ENCODE results near the gene EIF2D.
A peak's percentile ranks its signal among the peaks of the same experiment; 100 is the strongest.
"Not testable (repeated sequence)": the region's sequence is repeated elsewhere in the genome, so short reads cannot be mapped to it uniquely, and the experiment has no call there.

The EIF2D gene

DNA sequence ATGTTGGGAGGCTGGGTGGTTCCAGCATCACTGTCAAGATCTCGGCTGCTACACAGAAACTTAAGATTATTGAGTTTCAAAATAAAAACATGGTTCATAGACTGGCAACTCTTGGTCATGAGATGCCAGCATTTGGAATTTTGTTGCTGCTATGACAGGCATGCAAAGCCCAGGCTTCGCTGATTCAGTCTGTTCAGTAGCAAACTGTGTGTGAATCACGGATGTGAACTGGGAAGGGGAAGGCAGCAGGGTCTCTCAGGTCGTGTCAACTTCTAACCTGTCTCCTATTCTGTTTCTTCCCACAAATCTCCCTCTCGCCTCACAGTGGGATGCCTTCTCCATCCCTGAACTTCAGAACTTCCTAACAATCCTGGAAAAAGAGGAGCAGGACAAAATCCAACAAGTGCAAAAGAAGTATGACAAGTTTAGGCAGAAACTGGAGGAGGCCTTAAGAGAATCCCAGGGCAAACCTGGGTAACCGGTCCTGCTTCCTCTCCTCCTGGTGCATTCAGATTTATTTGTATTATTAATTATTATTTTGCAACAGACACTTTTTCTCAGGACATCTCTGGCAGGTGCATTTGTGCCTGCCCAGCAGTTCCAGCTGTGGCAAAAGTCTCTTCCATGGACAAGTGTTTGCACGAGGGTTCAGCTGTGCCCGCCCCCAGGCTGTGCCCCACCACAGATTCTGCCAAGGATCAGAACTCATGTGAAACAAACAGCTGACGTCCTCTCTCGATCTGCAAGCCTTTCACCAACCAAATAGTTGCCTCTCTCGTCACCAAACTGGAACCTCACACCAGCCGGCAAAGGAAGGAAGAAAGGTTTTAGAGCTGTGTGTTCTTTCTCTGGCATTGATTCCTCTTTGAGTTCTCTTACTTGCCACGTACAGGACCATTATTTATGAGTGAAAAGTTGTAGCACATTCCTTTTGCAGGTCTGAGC lies 25.5 kb downstream of the EIF2D start:
- DNase-seq: no peak

GRCh38 chr1:206584683-206585082 lies 27.6 kb downstream of the EIF2D start:
- no peak for DNase-seq

GRCh38 chr1:206583707-206584648 lies 28.3 kb downstream of the EIF2D start:
- DNase-seq: peak; percentile 80

- DNase-seq: peak; percentile 34
These were observed 29.1 kb downstream of the EIF2D start for GRCh38 chr1:206582971-206583706.

GRCh38 chr1:206582537-206582936 lies 29.7 kb downstream of the EIF2D start:
- DNase-seq: no peak

GRCh38 chr1:206581571-206581981 lies 30.7 kb downstream of the EIF2D start:
- DNase-seq: peak; percentile 66

- not testable (repeated sequence) for DNase-seq
These were observed 31.2 kb downstream of the EIF2D start for GRCh38 chr1:206581114-206581497.

DNA sequence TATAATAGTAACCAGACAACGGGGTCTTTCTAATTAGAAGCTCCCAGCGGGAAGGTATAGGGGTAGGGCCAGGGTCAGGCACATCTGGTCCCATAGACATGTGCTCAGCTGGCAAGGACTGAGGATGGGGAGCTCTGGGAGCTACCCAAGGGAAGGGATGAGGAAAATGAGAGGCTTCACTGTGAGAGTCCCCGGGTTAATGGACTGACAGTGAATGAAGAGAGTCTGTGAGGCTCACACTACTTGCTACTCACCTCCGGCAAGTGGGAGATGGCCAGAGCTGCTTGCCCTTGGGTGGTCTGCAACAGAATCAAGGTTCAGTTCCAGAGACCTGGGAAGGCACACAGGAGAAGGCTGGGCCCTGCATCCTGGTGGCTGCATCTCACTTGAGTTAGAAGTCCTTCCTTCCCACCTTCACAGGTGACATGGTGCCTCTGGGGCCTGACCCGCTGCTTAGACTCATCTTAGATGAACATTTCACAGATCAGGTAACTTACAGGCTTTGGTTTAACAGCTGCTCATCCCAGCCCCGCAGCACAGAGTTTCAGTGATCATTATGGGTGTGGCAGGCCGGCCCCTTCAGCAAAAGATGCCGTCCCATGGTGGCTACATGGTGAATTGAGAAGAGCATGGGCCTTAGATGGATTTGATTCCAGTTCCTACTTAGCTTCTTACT lies 31.7 kb downstream of the EIF2D start:
- DNase-seq: no peak

DNA sequence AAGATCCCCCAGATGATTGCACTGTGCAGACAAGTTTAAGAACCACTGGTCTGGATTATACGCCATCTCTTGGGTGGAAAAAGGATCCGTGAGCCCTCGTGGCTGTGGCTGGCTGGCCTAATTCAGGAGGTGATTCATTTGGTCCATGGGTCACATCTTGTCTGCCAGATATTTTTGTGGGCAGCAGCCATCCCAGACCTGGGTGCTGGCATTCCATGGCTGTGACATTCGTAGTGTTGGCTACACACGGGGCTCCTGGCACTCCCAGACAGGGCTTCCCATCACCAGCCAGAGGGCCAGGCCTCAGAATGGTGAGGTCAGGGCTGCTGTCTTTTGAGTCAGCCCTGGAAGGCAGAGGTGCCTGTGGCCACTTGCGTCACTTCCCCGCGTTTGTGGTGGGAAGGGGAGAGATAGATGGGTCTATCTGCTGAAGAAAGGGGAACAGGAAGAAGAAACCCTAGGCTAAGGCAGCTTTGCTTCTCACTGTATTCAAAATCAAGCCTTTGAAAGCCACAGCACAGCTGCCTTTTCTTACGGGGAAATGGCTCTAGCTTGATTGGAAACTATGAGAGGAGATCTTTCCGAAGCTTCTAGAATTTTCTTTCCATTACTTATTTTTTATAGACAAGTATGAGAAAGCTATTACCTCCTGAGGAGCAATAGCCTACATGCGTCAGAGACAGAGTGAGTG lies 32.4 kb downstream of the EIF2D start:
- peak; percentile 89 for DNase-seq

DNA sequence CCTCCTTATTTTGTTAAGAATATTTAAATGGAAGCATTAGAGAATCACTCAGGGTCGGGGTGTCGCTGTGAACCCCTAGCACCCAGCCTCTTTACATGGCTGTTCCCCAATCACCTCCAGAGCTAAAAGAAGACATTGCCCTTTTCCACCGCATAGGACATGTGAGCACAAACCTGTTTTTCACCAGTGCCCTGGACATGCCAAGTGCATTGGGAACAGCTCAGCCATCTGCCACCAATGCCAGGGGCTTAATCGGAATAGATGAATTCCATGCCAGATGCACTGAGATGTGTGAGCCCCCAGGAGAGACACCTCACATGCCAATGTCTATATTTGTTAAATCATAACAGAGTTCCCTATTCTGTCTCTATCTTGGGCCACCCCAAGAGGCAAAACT lies 33.3 kb downstream of the EIF2D start:
- DNase-seq: no peak

- DNase-seq: peak; percentile 18
These were observed 33.9 kb downstream of the EIF2D start for GRCh38 chr1:206578068-206578977.

DNA sequence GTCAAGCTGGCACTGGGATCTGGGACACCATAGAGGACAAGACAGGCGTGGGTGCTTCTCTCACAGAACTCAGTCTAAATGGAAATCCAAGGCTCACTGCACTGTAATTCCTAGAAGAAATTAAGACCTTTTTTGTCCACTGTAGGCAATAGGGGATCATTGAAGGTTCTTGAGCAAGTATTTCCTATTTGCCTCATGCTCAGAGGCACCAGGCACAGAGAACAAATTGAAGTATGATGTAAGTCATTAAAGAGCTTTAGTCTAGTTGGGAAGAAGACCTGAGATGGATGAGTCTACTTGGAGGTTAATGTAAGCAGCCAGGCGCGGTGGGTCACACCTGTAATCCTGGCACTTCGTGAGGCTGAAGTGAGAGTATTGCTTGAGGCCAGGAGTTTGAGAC lies 34.6 kb downstream of the EIF2D start:
- no peak for DNase-seq

- DNase-seq: no peak
These were observed 36.1 kb downstream of the EIF2D start for GRCh38 chr1:206575894-206576737.

DNA sequence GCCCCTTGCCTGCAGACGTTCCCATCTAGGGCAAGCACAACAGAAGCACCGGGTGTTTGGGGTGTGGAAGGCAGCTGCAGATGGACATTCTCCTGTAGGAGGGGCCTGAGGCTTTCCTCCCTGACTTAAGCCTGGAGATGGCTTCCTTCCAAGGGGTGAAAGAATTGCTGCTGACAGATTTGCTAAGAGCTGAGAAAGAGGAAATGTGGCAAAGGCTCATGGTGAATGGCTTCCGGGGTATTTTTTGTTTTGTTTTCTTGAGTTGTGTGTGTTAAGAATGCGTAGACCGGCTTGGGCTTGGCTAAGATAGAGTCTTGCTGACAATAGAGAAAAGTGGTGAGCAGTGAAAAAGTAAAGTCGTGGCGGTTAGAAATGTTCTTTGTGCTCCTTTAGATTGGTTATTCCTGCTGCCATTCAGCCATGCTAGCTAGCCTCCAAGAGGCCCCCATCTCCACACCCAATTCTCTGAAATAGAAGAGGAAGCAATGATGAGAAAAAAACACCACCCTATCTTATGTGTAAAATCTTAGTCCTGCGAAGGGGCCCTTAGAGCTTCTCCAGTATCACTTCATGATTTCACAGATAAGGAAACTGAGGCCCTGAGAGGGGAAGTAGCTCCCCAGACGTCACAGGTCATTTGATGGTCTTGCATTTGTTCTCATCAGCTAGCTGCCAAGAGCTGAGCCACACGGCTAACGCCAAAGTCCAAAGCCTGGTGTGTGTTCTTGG lies 36.9 kb downstream of the EIF2D start:
- peak; percentile 23 for DNase-seq

GRCh38 chr1:206573762-206574161 lies 38.5 kb downstream of the EIF2D start:
- DNase-seq: no peak

- DNase-seq: no peak
These were observed 38.9 kb downstream of the EIF2D start for GRCh38 chr1:206573319-206573718.

GRCh38 chr1:206572835-206573234 lies 39.4 kb downstream of the EIF2D start:
- no peak for DNase-seq

- no peak for DNase-seq
These were observed 41.7 kb downstream of the EIF2D start for GRCh38 chr1:206570529-206570928.

GRCh38 chr1:206569556-206569955 lies 42.7 kb downstream of the EIF2D start:
- no peak for DNase-seq

Measured in stimulated activated naive CD4-positive, alpha-beta T cell treated with Interleukin-2 at 50 U/mL for 16 hours (primary cell).